ENCODE measurements around the gene PER3. TPM values are rescaled to one million over a fixed set of nuclear protein-coding genes. Genes with fewer than 3 reads are reported as not detected.

The PER3 gene
- total and polyA plus RNA-seq, 2 of the 13 experiments (the other 11 are each of a cell fraction or from before 2014, with no cell fraction given) = 3.0 to 6.0 TPM

DNA sequence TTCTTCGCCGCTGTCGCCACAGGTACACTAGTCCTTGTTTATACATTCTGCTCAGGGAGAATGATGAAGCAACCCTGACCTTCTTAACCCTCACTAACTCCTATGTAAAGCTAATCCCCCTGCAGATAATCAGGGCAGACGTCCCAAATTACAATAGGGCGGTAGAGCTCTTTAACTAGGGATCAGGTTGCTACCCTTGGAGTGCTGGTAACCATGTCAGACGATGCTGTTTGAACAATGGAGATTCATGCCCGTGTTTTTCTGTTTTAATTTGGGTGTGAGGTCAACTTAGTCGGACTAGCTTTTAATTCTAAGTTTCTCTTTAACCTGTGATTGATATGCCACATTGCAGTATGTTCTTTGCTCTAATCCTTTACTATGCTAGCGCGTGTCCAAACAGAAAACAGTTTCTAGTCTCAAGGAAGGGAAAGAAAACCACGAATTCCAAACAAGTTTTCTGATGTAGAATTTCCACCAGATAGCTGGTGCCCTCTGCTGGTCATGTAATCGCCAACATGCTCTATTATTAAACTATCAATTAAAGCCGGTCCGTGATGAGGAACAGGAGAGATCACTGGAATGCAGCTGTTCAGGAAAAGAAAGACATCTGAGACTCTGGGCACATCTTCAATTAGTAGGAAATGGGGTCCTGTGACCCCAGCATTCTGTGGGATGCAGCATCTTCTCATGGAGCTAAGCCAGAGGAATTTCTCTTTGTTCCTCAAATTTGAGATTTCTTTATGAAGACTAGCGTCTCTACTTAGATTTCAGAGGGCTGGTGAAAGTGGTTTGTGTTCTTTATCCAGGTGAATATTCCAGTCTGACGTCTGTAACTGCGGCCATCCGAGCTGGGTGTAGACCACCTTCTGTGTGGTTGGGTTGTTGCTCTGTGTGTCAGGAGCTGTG lies 31.3 kb upstream of the PER3 start (continued):
- TF ChIP-seq ZBTB10 (CRISPR knock-in tag; IDR thresholded peaks at IDR 0.05; ENCODE audit: borderline replicate concordance) = no peak
- no peak for TF ChIP-seq ZNF577 (CRISPR knock-in tag; IDR thresholded peaks at IDR 0.05; ENCODE audit: borderline replicate concordance, low read depth)
- no peak for TF ChIP-seq HHEX (CRISPR knock-in tag; IDR thresholded peaks at IDR 0.05)
- TF ChIP-seq CREB3 (CRISPR knock-in tag; IDR thresholded peaks at IDR 0.05) = no peak
- TF ChIP-seq, protein P1, sequence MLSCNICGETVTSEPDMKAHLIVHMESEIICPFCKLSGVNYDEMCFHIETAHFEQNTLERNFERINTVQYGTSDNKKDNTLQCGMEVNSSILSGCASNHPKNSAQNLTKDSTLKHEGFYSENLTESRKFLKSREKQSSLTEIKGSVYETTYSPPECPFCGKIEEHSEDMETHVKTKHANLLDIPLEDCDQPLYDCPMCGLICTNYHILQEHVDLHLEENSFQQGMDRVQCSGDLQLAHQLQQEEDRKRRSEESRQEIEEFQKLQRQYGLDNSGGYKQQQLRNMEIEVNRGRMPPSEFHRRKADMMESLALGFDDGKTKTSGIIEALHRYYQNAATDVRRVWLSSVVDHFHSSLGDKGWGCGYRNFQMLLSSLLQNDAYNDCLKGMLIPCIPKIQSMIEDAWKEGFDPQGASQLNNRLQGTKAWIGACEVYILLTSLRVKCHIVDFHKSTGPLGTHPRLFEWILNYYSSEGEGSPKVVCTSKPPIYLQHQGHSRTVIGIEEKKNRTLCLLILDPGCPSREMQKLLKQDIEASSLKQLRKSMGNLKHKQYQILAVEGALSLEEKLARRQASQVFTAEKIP (CRISPR knock-in tag; IDR thresholded peaks at IDR 0.05; ENCODE audit: borderline replicate concordance) = no peak
- no peak for TF ChIP-seq RFX5 (IDR thresholded peaks at IDR 0.05; ENCODE audit: low read depth, low read length)
- TF ChIP-seq ARNT2 (CRISPR knock-in tag; IDR thresholded peaks at IDR 0.05; ENCODE audit: low read depth) = no peak
- no peak for TF ChIP-seq MIER2 (CRISPR knock-in tag; IDR thresholded peaks at IDR 0.05)
- TF ChIP-seq ZNF503 (CRISPR knock-in tag; IDR thresholded peaks at IDR 0.05) = no peak
- TF ChIP-seq NFKB2 (CRISPR knock-in tag; IDR thresholded peaks at IDR 0.05; ENCODE audit: borderline replicate concordance) = no peak
- TF ChIP-seq ZNF512B (CRISPR knock-in tag; IDR thresholded peaks at IDR 0.05; ENCODE audit: borderline replicate concordance) = no peak
- TF ChIP-seq, protein P2, sequence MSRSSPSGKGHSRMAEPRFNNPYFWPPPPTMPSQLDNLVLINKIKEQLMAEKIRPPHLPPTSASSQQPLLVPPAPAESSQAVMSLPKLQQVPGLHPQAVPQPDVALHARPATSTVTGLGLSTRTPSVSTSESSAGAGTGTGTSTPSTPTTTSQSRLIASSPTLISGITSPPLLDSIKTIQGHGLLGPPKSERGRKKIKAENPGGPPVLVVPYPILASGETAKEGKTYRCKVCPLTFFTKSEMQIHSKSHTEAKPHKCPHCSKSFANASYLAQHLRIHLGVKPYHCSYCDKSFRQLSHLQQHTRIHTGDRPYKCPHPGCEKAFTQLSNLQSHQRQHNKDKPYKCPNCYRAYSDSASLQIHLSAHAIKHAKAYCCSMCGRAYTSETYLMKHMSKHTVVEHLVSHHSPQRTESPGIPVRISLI (CRISPR knock-in tag; IDR thresholded peaks at IDR 0.05; ENCODE audit: borderline replicate concordance) = no peak
- TF ChIP-seq FOXA1 (IDR thresholded peaks at IDR 0.05) = no peak
- peak; percentile 41 for TF ChIP-seq FOXA1 (CRISPR knock-in tag; IDR thresholded peaks at IDR 0.05)
- no peak for TF ChIP-seq RORA (CRISPR knock-in tag; IDR thresholded peaks at IDR 0.05)
- TF ChIP-seq FLYWCH1 (CRISPR knock-in tag; IDR thresholded peaks at IDR 0.05) = no peak
